Activated CD4-positive, alpha-beta T cell treated with anti-CD3 and anti-CD28 coated beads, Interleukin-2, amount 10 ng/mL, durations not matched to agents 24 days and 14 days (primary cell): ENCODE measurements around the gene IMPDH1. TPM values are rescaled to one million over a fixed set of nuclear protein-coding genes. Genes with fewer than 3 reads are reported as not detected.
A peak's percentile ranks its signal among the peaks of the same experiment; 100 is the strongest.

Experiments used
- DNase-seq: peaks from one replicate; pipeline ENCODE4 v3.0.0; 2022
- H3K27ac Mint-ChIP-seq: one replicate; pipeline ENCODE4 v1.8.0; 2022; ENCODE audit warnings: mild to moderate bottlenecking, mixed read lengths
- H3K27me3 Mint-ChIP-seq: one replicate; pipeline ENCODE4 v1.8.0; 2022; ENCODE audit warnings: mixed read lengths
- H3K36me3 Mint-ChIP-seq: one replicate; pipeline ENCODE4 v1.8.0; 2022; ENCODE audit warnings: low read depth, mild to moderate bottlenecking, mixed read lengths
- H3K4me1 Mint-ChIP-seq: one replicate; pipeline ENCODE4 v1.8.0; 2021; ENCODE audit warnings: mixed read lengths
- H3K4me3 Mint-ChIP-seq: one replicate; pipeline ENCODE4 v1.8.0; 2022; ENCODE audit warnings: mild to moderate bottlenecking, moderate library complexity, mixed read lengths
- H3K9me3 Mint-ChIP-seq: one replicate; pipeline ENCODE4 v1.8.0; 2021; ENCODE audit warnings: mixed read lengths
- intact Hi-C: fragments of 100-400 bp; cut with micrococcal nuclease; formaldehyde crosslinking; loops from one replicate; pipeline ENCODE4 v1.15.1; 2023
- total RNA-seq: library from RNA; stranded (reverse); gene quantifications from 2 replicates; pipeline ENCODE4 v1.2.3, GENCODE V29; 2022

The IMPDH1 gene
- total RNA-seq, 1 donor from 2014 or later: 105 TPM

GRCh38 chr7:128383776-128384175 is 26.0 kb downstream of the IMPDH1 start:
- no peaks in the 10 kb centered on the region for H3K36me3 Mint-ChIP-seq
- DNase-seq: no peak
- no peaks in the 10 kb centered on the region for H3K4me1 Mint-ChIP-seq
- no peak overlapping the region for H3K4me3 Mint-ChIP-seq
- peaks cover 3% of the 10 kb centered on the region for H3K27me3 Mint-ChIP-seq
- intact Hi-C loops: no loop called here
- no peaks in the 10 kb centered on the region for H3K9me3 Mint-ChIP-seq
- H3K27ac Mint-ChIP-seq: no peak overlapping the region

GRCh38 chr7:128381161-128381821 is 28.5 kb downstream of the IMPDH1 start:
- H3K27ac Mint-ChIP-seq: no peak overlapping the region
- H3K4me3 Mint-ChIP-seq: no peak overlapping the region
- no peaks in the 10 kb centered on the region for H3K9me3 Mint-ChIP-seq
- H3K4me1 Mint-ChIP-seq: no peaks in the 10 kb centered on the region
- DNase-seq: peak; percentile 78
- peaks cover 11% of the 10 kb centered on the region for H3K27me3 Mint-ChIP-seq
- intact Hi-C loops: no loop called here
- H3K36me3 Mint-ChIP-seq: no peaks in the 10 kb centered on the region

DNA sequence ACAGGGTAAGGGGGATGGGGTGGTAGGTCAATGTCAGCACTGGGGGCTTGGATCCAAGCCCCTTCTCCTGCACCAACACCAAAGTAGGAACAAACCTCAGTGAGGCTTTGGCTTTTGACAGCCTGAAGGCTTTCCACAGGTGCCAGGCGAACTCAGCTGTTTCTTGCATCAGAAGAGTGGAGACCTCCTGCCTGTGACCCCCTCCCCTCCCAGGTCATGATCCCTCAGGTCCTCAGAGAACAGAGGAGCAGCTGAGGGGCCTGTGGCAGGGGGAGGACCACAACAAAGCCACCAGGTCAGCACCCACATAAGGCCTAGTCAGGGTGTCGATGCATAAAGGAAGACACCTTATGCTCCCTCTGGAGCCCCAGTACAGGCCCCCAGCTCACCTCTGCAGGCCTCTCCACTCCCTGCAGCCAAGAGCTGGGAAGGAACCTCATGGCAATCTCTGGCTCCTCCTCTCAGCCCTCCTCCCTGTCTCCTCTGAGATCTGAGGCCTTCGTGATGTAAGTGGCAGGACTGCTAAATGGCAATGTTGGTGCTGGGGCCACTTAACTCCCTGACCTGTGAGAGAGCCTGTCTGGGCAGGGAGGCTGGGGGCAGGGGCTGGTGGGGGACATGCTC is 29.2 kb downstream of the IMPDH1 start:
- Mint-ChIP-seq H3K27me3 (peaks cover 12% of the 10 kb centered on the region), H3K4me1 (no peaks in the 10 kb centered on the region), H3K4me3 (no peak overlapping the region), H3K9me3 (no peaks in the 10 kb centered on the region), H3K27ac (no peak overlapping the region), H3K36me3 (no peaks in the 10 kb centered on the region)
- intact Hi-C loops: no loop called here
- no peak for DNase-seq

GRCh38 chr7:128379900-128380479 is 29.8 kb downstream of the IMPDH1 start:
- DNase-seq: no peak
- intact Hi-C loops: no loop called here
- H3K27me3 Mint-ChIP-seq: peaks cover 10% of the 10 kb centered on the region
- no peak overlapping the region for H3K27ac Mint-ChIP-seq
- no peaks in the 10 kb centered on the region for H3K36me3 Mint-ChIP-seq
- H3K9me3 Mint-ChIP-seq: no peaks in the 10 kb centered on the region
- H3K4me3 Mint-ChIP-seq: no peak overlapping the region
- H3K4me1 Mint-ChIP-seq: no peaks in the 10 kb centered on the region

DNA sequence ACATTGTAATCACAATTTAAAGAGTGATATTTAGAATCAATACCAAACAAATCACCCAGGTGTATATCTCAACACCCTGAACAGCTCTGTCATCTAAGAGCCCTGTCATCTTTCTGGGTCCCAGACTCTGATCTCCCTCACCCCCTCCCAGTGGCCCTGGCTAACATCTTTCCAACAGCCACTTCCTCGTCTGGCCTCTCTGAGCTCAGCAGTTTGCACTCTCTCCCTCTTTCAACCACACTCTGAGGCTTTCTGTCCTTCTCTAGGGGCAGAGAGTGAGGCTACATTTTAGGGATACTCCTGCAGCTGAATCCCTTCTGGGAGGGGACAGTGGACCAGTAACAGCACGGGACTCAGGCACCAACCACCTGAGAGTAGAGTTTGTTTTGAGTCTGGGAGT is 31.1 kb downstream of the IMPDH1 start:
- no peak for DNase-seq
- Mint-ChIP-seq H3K9me3 (no peaks in the 10 kb centered on the region), H3K36me3 (no peaks in the 10 kb centered on the region), H3K27ac (no peak overlapping the region), H3K4me1 (no peaks in the 10 kb centered on the region), H3K4me3 (no peak overlapping the region), H3K27me3 (peaks cover 15% of the 10 kb centered on the region)
- intact Hi-C loops: no loop called here

GRCh38 chr7:128376077-128376476 is 33.7 kb downstream of the IMPDH1 start:
- Mint-ChIP-seq H3K4me3 (no peak overlapping the region), H3K4me1 (no peaks in the 10 kb centered on the region), H3K36me3 (no peaks in the 10 kb centered on the region), H3K27me3 (peaks cover 22% of the 10 kb centered on the region), H3K9me3 (no peaks in the 10 kb centered on the region), H3K27ac (no peak overlapping the region)
- DNase-seq: no peak
- intact Hi-C loops: no loop called here

DNA sequence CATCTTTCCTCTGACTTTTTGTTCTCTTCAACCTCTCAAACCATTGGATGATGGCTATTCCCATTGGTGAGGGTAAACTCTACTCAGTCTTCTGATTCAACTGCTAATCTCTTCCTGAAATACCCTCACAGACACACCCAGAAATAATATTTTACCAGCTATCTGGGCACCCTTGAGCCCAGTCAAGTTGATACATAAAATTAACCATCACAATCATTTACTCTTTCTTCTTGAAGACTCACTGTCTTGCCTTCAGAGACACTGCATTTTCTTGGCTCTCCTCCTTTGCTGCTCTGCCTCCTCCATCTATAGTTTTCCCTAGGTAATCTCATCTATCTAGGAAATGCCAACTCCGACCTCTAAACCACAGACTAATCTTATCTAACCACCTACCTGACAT is 35.7 kb downstream of the IMPDH1 start:
- H3K4me1 Mint-ChIP-seq: no peaks in the 10 kb centered on the region
- H3K4me3 Mint-ChIP-seq: no peak overlapping the region
- intact Hi-C loops: no loop called here
- no peaks in the 10 kb centered on the region for H3K36me3 Mint-ChIP-seq
- H3K9me3 Mint-ChIP-seq: no peaks in the 10 kb centered on the region
- no peak for DNase-seq
- H3K27ac Mint-ChIP-seq: no peak overlapping the region
- H3K27me3 Mint-ChIP-seq: peaks cover 29% of the 10 kb centered on the region

DNA sequence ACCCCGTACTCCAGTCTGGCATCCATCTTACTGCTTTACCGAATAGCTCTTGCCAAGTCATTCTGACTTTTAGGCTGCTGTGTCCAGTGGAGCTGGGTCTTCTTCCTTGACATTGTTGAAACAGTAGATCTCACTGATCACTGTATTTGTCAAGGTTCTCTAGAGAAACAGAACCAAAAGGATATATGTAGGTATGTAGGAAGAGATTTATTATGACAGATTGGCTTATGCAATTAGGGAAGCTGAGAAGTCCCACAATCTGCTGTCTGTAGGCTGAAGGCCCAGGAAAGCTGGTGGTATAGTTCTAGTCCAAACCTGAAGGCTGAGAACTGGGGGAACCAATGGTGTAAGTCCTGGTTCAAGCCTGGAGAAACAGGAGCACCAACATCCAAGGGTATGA is 36.2 kb downstream of the IMPDH1 start:
- peaks cover 29% of the 10 kb centered on the region for H3K27me3 Mint-ChIP-seq
- no peaks in the 10 kb centered on the region for H3K9me3 Mint-ChIP-seq
- H3K27ac Mint-ChIP-seq: no peak overlapping the region
- intact Hi-C loops: no loop called here
- no peaks in the 10 kb centered on the region for H3K36me3 Mint-ChIP-seq
- no peak overlapping the region for H3K4me3 Mint-ChIP-seq
- H3K4me1 Mint-ChIP-seq: no peaks in the 10 kb centered on the region
- DNase-seq: no peak

- intact Hi-C loops: no loop called here
- H3K27me3 Mint-ChIP-seq: peaks cover 39% of the 10 kb centered on the region
- H3K4me3 Mint-ChIP-seq: no peak overlapping the region
- no peaks in the 10 kb centered on the region for H3K9me3 Mint-ChIP-seq
- no peaks in the 10 kb centered on the region for H3K36me3 Mint-ChIP-seq
- no peak overlapping the region for H3K27ac Mint-ChIP-seq
- H3K4me1 Mint-ChIP-seq: no peaks in the 10 kb centered on the region
- no peak for DNase-seq
These were observed 39.3 kb downstream of the IMPDH1 start for GRCh38 chr7:128370491-128370890.

DNA sequence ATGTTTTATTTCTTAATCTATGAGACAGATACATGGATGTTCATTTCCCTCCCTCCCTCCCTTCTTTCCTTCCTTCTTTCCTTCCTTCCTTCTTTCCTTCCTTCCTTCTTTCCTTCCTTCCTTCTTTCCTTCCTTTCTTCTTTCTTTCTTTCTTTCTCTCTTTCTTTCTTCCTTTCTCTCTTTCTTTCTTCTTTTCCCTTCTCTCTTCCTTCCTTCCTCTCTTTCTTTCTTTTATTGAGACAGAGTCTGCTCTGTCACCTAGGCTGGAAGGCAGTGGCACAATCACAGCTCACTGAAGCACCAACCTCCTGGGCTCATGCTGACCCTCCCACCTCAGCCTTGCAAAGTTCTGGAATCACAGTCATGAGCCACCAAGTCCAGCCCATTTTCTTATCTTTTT is 42.8 kb downstream of the IMPDH1 start:
- Mint-ChIP-seq H3K4me3 (no peak overlapping the region), H3K9me3 (no peaks in the 10 kb centered on the region), H3K36me3 (no peaks in the 10 kb centered on the region), H3K27ac (no peak overlapping the region), H3K27me3 (peaks cover 64% of the 10 kb centered on the region), H3K4me1 (peaks cover 12% of the 10 kb centered on the region)
- DNase-seq: no peak
- intact Hi-C loops: no loop called here

DNA sequence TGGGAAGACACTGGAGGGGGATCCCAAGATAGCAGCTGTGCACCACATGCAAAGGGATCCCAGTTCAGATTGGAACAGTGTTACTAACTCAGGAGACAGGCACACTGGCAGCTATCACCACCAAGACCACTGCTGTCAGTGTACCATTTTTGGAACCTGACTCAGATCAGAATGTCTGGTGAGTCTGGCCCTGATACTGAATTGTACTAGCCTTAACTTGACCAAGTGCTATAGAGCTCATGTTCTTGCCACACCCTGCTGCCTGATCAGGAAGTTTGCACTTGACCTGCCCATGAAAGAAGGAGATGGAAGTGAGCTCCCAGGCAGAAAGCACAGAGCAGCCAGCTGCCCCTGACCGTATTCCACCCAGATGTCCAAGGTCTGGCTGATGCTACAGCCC is 43.5 kb downstream of the IMPDH1 start:
- intact Hi-C loops: no loop called here

GRCh38 chr7:128365432-128365831 is 44.4 kb downstream of the IMPDH1 start:
- H3K36me3 Mint-ChIP-seq: no peaks in the 10 kb centered on the region
- no peak for DNase-seq
- H3K4me3 Mint-ChIP-seq: no peak overlapping the region
- H3K4me1 Mint-ChIP-seq: peaks cover 20% of the 10 kb centered on the region
- peaks cover 68% of the 10 kb centered on the region for H3K27me3 Mint-ChIP-seq
- H3K9me3 Mint-ChIP-seq: no peaks in the 10 kb centered on the region
- intact Hi-C loops: no loop called here
- no peak overlapping the region for H3K27ac Mint-ChIP-seq

More for the DNA sequence above, 43.5 kb downstream of the IMPDH1 start:
- peaks cover 66% of the 10 kb centered on the region for H3K27me3 Mint-ChIP-seq
- no peak for DNase-seq
- no peaks in the 10 kb centered on the region for H3K9me3 Mint-ChIP-seq
- H3K27ac Mint-ChIP-seq: no peak overlapping the region
- H3K4me1 Mint-ChIP-seq: peaks cover 16% of the 10 kb centered on the region
- no peak overlapping the region for H3K4me3 Mint-ChIP-seq
- H3K36me3 Mint-ChIP-seq: no peaks in the 10 kb centered on the region

- H3K36me3 Mint-ChIP-seq: no peaks in the 10 kb centered on the region
- intact Hi-C loops: no loop called here
- H3K27me3 Mint-ChIP-seq: peaks cover 78% of the 10 kb centered on the region
- no peak overlapping the region for H3K27ac Mint-ChIP-seq
- no peaks in the 10 kb centered on the region for H3K9me3 Mint-ChIP-seq
- H3K4me1 Mint-ChIP-seq: peaks cover 20% of the 10 kb centered on the region
- DNase-seq: no peak
- no peak overlapping the region for H3K4me3 Mint-ChIP-seq
These were observed 45.5 kb downstream of the IMPDH1 start for GRCh38 chr7:128364166-128364870.

DNA sequence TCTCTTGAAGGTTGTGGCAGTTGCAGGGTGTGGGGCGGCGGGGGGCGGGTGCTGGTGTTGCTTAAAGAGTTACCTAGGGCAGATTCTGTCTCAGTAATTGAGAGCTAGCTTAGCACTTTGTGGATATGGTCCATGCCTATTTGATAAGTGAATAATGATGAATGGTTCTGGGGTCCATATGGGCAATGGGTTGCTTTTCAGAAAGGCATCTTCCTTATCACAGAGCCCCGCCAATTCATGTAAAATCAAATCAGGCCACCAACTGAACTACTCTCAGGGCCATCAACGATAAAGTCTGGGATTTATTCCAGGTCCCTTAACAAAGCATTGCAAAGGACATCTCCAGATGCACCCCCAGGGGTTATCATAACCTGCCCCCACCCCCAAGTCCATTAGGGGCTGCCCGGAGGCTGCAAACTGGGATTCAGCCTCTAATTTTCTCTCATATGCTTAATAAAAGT is 46.5 kb downstream of the IMPDH1 start:
- Mint-ChIP-seq H3K27ac (no peak overlapping the region), H3K9me3 (no peaks in the 10 kb centered on the region), H3K4me1 (peaks cover 20% of the 10 kb centered on the region), H3K36me3 (no peaks in the 10 kb centered on the region), H3K4me3 (no peak overlapping the region), H3K27me3 (peaks cover 79% of the 10 kb centered on the region)
- DNase-seq: no peak
- intact Hi-C loops: no loop called here
